ENCODE data around the gene B4GALT4.
"Not testable (repeated sequence)": the region's sequence is repeated elsewhere in the genome, so short reads cannot be mapped to it uniquely, and the experiment has no call there.

The B4GALT4 gene, protein sequence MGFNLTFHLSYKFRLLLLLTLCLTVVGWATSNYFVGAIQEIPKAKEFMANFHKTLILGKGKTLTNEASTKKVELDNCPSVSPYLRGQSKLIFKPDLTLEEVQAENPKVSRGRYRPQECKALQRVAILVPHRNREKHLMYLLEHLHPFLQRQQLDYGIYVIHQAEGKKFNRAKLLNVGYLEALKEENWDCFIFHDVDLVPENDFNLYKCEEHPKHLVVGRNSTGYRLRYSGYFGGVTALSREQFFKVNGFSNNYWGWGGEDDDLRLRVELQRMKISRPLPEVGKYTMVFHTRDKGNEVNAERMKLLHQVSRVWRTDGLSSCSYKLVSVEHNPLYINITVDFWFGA

DNA sequence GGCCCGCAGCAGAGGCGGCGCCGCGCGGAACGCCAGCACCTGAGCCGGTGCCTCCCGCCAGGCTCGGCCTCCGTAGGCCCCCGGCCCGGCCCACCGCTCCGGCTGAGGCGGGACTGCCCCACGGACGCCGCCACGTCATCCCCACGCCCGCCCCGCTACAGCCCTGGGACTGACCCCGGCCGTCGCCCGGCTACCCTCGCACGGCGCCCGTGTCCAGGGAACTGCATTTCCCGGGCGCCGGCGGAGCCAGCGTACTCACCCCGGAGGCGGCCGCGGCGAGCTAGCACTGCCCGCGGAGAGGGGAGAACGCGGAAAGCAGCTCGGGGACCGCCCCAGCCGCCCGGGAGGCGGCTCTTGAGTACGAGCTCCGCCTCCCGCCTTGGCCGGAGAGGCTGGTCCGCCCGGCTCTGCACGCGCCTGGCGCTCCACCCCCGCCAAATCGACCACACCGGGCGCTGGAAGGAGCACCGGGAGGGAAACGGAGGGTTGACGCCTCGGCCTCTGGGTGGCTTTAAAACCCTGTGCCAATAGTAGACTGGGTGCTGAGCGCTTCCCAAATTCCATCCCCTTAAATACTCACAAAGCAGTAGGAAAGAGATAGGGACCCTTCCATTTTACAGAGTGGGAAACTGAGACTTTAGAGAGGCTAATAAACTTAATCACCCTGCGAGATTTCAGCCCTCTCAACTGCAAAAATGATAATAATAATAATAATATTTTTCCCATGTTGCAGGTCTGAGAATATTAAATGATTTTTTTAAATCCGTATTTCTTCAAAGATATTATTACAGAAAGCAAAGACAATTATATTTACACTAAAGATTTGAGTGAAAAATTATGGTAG, at the start of gene B4GALT4:
Gene B4GALT4, minus strand, starts transcription at position 288 of the 844 bp plus-strand sequence. CDS start 10,779 bp downstream, outside the sequence.
- H3K27ac ChIP-seq = peak within 1 kb of the TSS; percentile 73
- peak; percentile 54 for DNase-seq (ENCODE audit: low read depth, low spot score)

DNA sequence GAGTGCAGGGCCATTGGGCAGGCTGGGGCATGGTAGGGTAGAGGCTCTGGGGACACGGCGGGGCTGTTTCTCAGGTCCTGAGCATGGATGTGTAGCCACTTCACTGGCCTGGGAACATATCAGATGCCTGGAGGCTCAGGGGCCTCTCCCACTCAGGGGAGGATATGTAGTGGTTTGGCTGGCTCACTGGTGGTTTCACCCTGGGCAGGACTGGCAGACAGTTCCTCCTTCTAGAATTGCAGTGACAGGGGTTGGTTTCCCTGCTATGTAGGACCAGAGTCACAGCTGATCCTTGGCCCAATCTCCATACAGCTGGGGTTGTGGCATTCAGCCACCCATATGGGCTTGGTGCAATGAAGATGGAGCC, 48.7 kb upstream of the B4GALT4 start:
- DNase-seq (ENCODE audit: low read depth, low spot score) = no peak
- no peak overlapping the region for H3K27ac ChIP-seq

GRCh38 chr3:119288669-119289403, 48.2 kb upstream of the B4GALT4 start:
- no peak overlapping the region for H3K27ac ChIP-seq
- DNase-seq (ENCODE audit: low read depth, low spot score) = no peak

DNA sequence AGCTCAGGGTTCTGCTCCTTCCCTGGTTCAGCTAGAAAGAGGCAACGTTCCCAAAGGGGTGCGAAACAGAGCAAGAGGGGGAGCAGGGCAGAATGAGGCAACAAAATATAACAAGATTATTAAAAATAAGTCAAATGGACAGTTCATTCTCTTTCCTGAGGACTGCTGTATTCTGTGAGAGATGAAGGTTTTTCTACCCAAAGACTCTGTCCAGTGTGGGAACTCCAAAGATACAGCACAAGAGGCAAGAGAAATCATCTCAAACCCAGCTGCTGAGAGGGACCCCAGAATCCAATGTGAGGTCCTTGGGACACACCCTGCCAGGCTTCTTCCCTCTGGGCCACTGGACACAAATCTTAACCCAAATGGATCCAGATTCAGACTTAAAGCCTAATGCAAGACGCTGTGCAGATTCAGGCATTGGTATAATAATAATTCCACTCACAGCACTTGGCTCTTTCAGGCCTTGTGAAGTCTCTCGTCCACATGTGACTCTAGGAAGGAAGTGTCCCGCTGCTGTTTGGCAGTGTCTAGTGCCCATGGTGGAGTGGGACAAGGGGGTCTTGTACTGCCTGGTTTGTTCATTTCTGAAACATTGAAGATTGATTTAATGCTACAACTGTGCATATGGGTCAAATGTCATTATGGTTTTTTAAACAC, 39.0 kb upstream of the B4GALT4 start:
- no peak overlapping the region for H3K27ac ChIP-seq
- DNase-seq (ENCODE audit: low read depth, low spot score) = no peak

DNA sequence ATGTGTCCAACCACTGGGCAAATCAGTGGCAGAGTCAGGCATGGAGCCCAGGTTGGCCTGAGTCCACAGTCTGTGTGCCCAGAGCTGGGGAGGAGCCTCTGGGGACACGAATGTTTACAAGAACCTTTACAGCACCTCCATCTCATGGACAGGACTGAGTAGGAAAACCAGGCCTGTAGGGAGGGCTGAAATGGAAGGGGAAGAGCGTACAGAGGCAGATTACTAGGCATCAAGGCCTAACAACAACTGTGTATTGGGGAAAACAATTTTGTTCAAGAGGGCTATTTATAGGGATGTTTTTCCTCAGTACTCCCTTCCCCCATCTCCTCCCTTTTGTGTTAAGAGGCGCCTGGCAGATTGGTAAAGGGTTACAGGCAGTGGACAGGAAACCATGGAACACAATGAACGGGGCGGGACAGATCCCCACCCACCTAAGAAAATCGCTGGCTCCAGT, 38.5 kb upstream of the B4GALT4 start:
- DNase-seq (ENCODE audit: low read depth, low spot score) = no peak
- no peak overlapping the region for H3K27ac ChIP-seq

DNA sequence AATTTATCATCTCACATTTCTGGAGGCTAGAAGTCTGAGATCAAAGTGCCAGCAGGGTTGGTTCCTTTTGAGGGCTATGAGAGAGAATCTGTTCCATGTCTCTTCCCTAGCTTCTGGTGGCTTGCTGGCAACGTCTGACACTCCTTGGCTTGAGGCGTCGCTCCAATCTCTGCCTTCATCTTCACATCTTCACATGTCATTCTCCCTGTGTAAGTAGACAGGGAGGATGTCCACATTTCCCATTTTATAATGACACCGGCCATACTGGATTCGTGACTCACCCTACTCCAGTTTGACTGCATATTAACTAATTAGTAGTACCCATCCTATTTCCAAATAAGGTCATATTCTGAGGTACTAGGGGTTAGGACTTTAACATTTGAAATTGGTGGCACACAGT, 36.0 kb upstream of the B4GALT4 start:
- no peak for DNase-seq (ENCODE audit: low read depth, low spot score)
- no peak overlapping the region for H3K27ac ChIP-seq

DNA sequence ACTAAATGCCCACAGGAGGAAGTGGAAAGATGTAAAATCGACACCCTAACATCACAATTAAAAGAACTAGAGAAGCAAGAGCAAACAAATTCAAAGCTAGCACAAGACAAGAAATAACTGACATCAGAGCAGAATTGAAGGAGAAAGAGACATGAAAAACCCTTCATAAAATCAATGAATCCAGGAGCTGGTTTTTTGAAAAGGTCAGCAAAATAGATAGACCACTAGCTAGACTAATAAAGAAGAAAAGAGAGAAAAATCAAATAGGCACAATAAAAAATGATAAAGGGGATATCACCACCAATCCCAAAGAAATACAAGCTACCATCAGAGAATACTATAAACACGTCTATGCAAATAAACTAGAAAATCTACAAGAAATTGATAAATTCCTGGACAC, 29.5 kb upstream of the B4GALT4 start:
- not testable (repeated sequence) for H3K27ac ChIP-seq

DNA sequence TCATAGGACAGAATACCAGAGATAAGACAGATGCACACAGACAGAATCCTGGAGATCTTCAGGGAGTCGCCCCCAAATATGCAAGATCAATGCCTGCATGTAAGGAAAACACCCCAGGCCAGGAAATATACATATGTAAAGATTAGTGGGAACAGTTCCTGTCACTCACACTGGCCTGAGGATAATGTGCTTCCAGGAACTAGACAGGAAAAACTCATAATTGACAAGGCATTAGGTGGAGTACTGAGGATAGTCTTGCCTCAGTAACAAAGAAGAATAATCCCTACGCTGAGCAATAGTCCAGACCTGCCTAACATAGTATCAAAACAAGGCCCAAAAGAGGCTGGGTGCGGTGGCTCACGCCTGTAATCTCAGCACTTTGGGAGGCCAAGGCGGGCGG, 20.4 kb upstream of the B4GALT4 start:
- no peak overlapping the region for H3K27ac ChIP-seq
- no peak for DNase-seq (ENCODE audit: low read depth, low spot score)

More for the DNA sequence above, 29.5 kb upstream of the B4GALT4 start:
- not testable (repeated sequence) for DNase-seq (ENCODE audit: low read depth, low spot score)

DNA sequence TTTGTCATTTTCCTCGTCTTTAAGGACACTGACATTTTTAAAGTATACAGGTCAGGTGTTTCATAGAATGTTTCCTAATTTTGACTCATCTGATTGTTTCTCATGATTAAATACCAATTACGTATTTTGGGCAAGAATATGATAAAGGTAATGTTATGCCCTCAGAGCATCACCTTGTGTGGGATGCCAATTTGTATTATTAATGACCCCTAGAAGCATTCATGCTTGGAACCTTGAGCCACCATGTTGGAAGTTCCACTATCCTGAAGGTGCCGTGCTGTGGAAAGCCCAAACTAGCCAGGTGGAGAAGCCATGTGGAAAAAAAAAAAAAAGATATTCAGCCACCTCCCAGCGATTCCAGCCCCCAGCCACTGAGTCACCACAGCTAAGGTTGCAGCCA, 19.1 kb upstream of the B4GALT4 start:
- DNase-seq (ENCODE audit: low read depth, low spot score) = no peak

DNA sequence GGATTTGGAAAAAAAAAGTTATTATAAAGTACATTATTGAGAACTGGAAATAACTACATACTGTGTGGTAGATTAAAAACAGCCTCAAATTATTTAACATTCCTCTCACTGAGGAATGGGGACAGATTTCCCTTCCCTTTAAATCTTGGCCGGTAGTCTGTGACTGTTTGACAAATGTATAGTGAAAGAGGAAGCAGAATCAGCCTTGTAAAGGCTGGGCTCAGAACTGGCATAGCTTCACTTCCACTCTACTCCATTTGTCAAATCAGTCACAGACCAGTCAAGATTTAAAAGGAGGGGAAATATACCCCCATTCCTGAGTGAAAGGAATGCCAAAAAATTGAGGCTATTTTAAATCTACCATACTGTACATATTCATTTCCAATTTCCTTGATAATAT, 18.2 kb upstream of the B4GALT4 start:
- no peak overlapping the region for H3K27ac ChIP-seq
- DNase-seq (ENCODE audit: low read depth, low spot score) = no peak

More for the DNA sequence above, 19.1 kb upstream of the B4GALT4 start:
- H3K27ac ChIP-seq = no peak overlapping the region

DNA sequence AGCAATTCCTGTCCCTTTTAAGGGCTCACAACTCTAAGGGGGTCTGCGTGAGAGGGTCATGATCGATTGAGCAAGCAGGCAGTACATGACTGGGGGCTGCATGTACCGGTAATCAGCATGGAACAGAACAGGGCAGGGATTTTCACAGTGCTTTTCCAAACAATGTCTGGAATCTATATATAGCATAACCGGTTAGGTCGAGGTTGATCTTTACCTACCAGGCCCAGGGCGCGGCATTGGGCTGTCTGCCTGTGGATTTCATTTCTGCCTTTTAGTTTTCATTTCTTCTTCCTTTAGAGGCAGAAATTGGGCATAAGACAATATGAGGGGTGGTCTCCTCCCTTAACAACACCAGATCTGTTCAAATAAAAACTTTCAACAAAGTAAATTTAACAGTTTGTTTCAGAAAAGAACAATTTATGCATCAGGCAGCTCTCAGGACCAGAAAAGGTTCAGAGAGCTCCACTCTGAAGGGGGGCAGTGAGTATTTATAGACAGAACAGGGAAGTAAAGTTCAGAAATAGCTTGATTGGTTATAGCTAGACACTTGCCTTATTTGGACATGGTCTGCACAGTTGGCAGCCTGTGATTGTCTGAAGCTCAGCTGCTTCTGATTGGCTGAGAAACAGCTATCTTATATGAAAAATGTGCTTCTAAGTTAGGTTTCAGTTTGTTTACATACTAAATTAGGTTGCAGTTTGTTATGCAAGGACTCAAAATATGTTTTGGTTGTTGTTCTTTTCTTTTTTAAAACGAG, 17.2 kb upstream of the B4GALT4 start:
- DNase-seq (ENCODE audit: low read depth, low spot score) = no peak

GRCh38 chr3:119257111-119257510, 16.4 kb upstream of the B4GALT4 start:
- H3K27ac ChIP-seq = no peak overlapping the region
- no peak for DNase-seq (ENCODE audit: low read depth, low spot score)

More for the DNA sequence above, 17.2 kb upstream of the B4GALT4 start:
- peak overlapping the region; percentile 0 for H3K27ac ChIP-seq

GRCh38 chr3:119255214-119255613, 14.5 kb upstream of the B4GALT4 start:
- no peak for DNase-seq (ENCODE audit: low read depth, low spot score)

GRCh38 chr3:119245778-119246177, 5.1 kb upstream of the B4GALT4 start:
- no peak for DNase-seq (ENCODE audit: low read depth, low spot score)
- H3K27ac ChIP-seq = no peak overlapping the region

More at GRCh38 chr3:119255214-119255613, 14.5 kb upstream of the B4GALT4 start:
- H3K27ac ChIP-seq = no peak overlapping the region

DNA sequence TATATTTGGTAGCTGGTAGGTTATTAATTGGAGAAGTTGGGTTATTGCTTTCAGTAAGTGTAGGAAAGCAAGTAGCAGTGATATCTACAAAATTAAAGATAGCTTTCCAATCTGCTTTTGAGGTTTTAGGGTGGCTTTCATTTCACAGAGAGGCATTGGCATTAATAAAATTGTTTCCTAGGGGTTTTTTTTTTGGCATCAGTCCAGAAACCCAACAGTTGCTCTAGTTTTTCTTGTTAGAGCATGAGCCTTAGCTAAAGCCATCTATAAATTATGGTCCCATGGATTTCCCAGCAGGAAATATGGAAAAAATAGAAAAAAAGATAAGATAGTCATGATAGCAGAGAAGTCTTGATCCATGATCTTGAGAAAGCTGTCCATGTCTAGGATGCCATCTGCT, 3.0 kb upstream of the B4GALT4 start:
- no peak overlapping the region for H3K27ac ChIP-seq
- DNase-seq (ENCODE audit: low read depth, low spot score) = no peak

GRCh38 chr3:119243058-119243529, 2.4 kb upstream of the B4GALT4 start:
- DNase-seq (ENCODE audit: low read depth, low spot score); H3K27ac ChIP-seq: not testable (repeated sequence)

GRCh38 chr3:119242387-119243057, 1.8 kb upstream of the B4GALT4 start:
- not testable (repeated sequence) for DNase-seq (ENCODE audit: low read depth, low spot score); H3K27ac ChIP-seq

- peak overlapping the region; percentile 73 for H3K27ac ChIP-seq
- DNase-seq (ENCODE audit: low read depth, low spot score) = no peak
These were observed 532 bp downstream of the B4GALT4 start for GRCh38 chr3:119240101-119240590.
